ENCODE data around the gene HSFX1. TPM values are rescaled to one million over a fixed set of nuclear protein-coding genes. Genes with fewer than 3 reads are reported as not detected.
A peak's percentile ranks its signal among the peaks of the same experiment; 100 is the strongest.
"Not testable (repeated sequence)": the region's sequence is repeated elsewhere in the genome, so short reads cannot be mapped to it uniquely, and the experiment has no call there.

Gene HSFX1, protein sequence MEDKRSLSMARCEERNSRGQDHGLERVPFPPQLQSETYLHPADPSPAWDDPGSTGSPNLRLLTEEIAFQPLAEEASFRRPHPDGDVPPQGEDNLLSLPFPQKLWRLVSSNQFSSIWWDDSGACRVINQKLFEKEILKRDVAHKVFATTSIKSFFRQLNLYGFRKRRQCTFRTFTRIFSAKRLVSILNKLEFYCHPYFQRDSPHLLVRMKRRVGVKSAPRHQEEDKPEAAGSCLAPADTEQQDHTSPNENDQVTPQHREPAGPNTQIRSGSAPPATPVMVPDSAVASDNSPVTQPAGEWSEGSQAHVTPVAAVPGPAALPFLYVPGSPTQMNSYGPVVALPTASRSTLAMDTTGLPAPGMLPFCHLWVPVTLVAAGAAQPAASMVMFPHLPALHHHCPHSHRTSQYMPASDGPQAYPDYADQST
- 1.2 TPM for total RNA-seq

GRCh38 chrX:149773768-149774167 lies at the start of gene HSFX1:
Gene HSFX1, plus strand, starts transcription at chrX:149774068. Its CDS starts 614 bp downstream, at chrX:149774682.
- H3K4me3 ChIP-seq; H3K36me3 ChIP-seq; DNase-seq (ENCODE audit: extremely low spot score in 2 of 2); H3K27ac ChIP-seq; H3K9me3 ChIP-seq; intact Hi-C loops (cut with DNase I); H3K27me3 ChIP-seq; H3K4me1 ChIP-seq: not testable (repeated sequence)

DNA sequence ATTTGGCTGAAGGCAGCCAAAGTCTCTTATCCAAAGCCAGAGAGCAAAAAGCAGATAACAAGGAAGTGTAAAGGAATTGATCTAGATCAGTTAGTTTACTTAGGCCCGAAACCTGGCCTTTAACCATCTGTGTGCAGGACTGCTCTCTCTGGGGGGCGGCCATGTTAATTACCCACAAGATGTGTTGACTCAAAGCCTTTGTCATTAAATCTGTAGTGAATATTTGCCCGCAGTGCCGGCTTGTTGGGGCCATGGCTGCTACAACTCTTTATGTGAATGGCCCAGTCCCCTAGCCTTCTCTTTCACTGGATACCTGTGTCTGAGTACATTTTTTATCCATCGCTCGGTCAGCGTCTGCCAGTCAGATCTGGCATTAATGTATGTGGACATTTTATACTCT lies 46.6 kb upstream of the HSFX1 start:
- H3K27me3 ChIP-seq; H3K27ac ChIP-seq; H3K36me3 ChIP-seq; H3K4me1 ChIP-seq; H3K4me3 ChIP-seq; DNase-seq (ENCODE audit: extremely low spot score in 2 of 2); H3K9me3 ChIP-seq; intact Hi-C loops (cut with DNase I): not testable (repeated sequence)

GRCh38 chrX:149742269-149742668 lies 31.6 kb upstream of the HSFX1 start:
- DNase-seq (ENCODE audit: extremely low spot score in 2 of 2); H3K4me3 ChIP-seq; H3K27me3 ChIP-seq; H3K27ac ChIP-seq; intact Hi-C loops (cut with DNase I); H3K4me1 ChIP-seq; H3K36me3 ChIP-seq; H3K9me3 ChIP-seq: not testable (repeated sequence)

- H3K4me1 ChIP-seq; intact Hi-C loops (cut with DNase I); H3K27ac ChIP-seq; DNase-seq (ENCODE audit: extremely low spot score in 2 of 2); H3K9me3 ChIP-seq; H3K4me3 ChIP-seq; H3K36me3 ChIP-seq; H3K27me3 ChIP-seq: not testable (repeated sequence)
Observed at GRCh38 chrX:149746390-149747007, 27.4 kb upstream of the HSFX1 start.

GRCh38 chrX:149757206-149758067 lies 16.4 kb upstream of the HSFX1 start:
- DNase-seq (ENCODE audit: extremely low spot score in 2 of 2): peak; percentile 82 to 88
- Histone ChIP-seq H3K4me3 (no peak overlapping the region), H3K27ac (no peak overlapping the region), H3K9me3 (no peaks in the 10 kb centered on the region), H3K4me1 (no peaks in the 10 kb centered on the region), H3K36me3 (no peaks in the 10 kb centered on the region), H3K27me3 (no peaks in the 10 kb centered on the region)
- intact Hi-C loops (cut with DNase I): no loop called here
- no peak for TF ChIP-seq POLR2A (IDR thresholded peaks at IDR 0.05)
- TF ChIP-seq, protein P1, sequence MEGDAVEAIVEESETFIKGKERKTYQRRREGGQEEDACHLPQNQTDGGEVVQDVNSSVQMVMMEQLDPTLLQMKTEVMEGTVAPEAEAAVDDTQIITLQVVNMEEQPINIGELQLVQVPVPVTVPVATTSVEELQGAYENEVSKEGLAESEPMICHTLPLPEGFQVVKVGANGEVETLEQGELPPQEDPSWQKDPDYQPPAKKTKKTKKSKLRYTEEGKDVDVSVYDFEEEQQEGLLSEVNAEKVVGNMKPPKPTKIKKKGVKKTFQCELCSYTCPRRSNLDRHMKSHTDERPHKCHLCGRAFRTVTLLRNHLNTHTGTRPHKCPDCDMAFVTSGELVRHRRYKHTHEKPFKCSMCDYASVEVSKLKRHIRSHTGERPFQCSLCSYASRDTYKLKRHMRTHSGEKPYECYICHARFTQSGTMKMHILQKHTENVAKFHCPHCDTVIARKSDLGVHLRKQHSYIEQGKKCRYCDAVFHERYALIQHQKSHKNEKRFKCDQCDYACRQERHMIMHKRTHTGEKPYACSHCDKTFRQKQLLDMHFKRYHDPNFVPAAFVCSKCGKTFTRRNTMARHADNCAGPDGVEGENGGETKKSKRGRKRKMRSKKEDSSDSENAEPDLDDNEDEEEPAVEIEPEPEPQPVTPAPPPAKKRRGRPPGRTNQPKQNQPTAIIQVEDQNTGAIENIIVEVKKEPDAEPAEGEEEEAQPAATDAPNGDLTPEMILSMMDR (IDR thresholded peaks at IDR 0.05): no peak

DNA sequence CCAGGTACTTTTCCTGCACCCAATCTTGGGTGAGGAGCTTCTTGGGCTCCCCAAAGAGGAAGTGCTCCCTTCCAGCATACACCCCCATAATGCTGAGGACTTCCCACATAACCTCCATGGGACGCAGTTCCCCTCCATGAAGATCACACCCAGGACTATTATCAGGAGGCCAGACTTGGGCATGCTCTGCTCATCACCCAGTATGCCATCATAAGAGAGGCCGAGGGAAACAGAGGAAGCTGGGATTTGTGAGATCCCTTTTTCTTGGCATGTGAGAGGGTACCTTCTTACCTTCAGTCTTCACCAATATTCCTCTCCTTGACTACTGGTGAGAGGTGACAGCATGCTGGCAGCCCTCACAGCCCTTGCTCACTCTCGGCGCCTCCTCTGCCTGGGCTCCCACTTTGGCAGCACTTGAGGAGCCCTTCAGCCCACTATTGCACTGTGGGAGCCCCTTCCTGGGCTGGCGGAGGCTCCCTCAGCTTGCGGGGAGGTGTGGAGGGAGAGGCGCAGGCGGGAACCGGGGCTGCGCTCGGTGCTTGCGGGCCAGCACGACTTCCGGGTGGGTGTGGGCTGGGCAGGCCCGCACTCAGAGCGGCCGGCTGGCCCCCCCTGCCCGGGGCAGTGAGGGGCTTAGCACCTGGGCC lies 15.7 kb upstream of the HSFX1 start:
- Histone ChIP-seq H3K27ac (no peak overlapping the region), H3K36me3 (no peaks in the 10 kb centered on the region), H3K4me1 (no peaks in the 10 kb centered on the region), H3K27me3 (no peaks in the 10 kb centered on the region), H3K9me3 (no peaks in the 10 kb centered on the region), H3K4me3 (no peak overlapping the region)
- intact Hi-C loops (cut with DNase I): no loop called here
- TF ChIP-seq POLR2AphosphoS5 (IDR thresholded peaks at IDR 0.05; ENCODE audit: insufficient read depth in 1 of 2, low read depth in 1 of 2): no peak
- TF ChIP-seq, protein P1 (IDR thresholded peaks at IDR 0.05): no peak
- no peak for TF ChIP-seq POLR2A (IDR thresholded peaks at IDR 0.05)
- DNase-seq (ENCODE audit: extremely low spot score in 2 of 2): peak in 1 of 2 donors; percentile 91

DNA sequence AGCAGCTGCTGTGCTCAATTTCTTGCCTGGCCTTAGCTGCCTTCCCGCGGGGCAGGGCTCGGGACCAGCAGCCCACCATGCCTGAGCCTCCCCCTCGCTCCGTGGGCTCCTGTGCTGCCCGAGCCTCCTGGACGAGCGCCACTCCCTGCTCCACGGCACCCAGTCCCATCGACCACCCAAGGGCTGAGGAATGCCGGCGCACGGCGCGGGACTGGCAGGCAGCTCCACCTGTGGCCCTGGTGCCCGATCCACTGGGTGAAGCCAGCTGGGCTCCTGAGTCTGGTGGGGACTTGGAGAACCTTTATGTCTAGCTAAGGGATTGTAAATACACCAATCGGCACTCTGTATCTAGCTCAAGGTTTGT lies 15.2 kb upstream of the HSFX1 start:
- H3K27me3 ChIP-seq; H3K36me3 ChIP-seq; H3K27ac ChIP-seq; H3K4me3 ChIP-seq; H3K9me3 ChIP-seq; H3K4me1 ChIP-seq; DNase-seq (ENCODE audit: extremely low spot score in 2 of 2); intact Hi-C loops (cut with DNase I): not testable (repeated sequence)

Data from vagina (tissue), 2 donors.